Inflammatory macrophage (primary cell): ENCODE results near the gene DGKD.

Experiments
- DNase-seq, 2 donors: peaks; one replicate each; pipeline ENCODE4 v3.0.0-alpha.2; 2020 to 2022

Gene DGKD

DNA sequence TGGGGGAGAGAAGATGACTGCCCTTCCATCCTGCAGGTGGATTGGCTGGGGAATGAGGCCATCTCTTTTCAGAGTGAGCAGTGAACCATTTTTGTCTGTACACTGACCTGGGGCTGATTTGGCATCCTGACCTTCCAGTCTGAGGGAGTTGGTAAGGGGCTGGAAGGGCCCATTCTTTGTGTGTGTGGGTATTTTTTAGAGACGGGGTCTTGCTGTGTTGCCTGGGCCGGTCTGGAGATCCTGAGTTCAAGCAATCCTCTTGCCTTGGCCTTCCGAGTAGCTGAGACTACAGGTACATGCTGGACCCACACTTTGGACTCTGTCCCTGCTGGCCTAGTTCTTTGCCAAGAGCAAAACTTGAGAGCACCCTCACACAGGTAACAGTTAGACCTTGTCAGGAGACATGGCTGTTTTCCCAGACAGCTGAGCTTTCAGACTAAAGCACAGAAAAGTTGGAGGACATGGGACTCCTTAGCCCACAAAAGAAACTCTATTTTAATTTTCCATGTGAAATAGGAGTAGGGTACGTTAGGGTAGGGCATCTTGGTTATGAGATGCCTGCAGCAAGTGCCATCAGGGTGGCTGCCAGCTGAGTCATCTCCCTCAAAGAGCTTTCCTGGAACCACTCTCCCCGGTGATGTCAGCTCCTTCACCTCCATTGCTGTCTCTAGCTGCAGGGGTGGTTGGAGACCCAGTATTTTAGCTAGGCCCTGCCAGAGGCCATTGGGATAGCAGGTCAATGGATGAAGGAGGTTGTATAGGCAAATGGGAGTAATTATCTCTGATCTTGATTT, 60.7 kb downstream of the DGKD start:
- no peak for DNase-seq

DNA sequence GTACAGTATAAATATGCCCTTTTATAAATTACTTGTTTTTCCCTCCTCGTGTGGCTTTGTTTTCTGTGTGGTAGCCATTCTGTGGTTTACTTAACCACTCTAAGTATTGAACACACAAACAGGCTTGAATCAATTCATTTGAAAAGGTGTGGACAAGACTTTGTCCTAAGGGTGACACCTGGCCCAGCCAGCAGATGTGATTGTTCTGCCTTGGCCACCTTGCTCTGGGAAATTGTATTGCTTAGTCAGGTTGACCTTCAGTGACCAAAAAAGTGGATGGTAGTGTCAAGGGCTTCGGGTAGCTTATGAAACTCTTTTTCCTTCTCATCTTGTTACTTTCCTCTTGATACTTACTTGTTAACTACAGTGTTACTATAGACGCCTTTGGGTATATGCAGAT, 61.9 kb downstream of the DGKD start:
- DNase-seq: no peak

DNA sequence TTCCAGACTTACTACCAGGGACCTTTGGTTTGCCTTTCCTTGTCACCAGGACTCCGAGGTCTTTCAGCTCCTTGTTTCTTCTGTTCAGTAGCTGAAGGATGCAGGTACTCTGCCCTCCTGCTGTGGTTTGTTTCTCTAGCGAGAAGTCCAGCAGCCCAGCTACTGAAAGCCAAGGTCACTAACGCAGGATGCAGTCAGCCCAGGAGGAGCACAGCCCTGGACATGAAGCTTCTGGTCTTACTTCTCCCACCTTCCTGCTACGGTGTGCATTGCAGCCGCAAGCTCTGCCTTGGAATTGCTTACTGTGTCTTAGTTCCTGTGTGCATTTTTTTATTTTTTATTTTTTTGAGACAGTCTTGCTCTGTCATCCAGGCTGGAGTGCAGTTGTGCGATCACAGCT, 62.4 kb downstream of the DGKD start:
- no peak for DNase-seq

GRCh38 chr2:233417282-233417681, 63.0 kb downstream of the DGKD start:
- no peak for DNase-seq

DNA sequence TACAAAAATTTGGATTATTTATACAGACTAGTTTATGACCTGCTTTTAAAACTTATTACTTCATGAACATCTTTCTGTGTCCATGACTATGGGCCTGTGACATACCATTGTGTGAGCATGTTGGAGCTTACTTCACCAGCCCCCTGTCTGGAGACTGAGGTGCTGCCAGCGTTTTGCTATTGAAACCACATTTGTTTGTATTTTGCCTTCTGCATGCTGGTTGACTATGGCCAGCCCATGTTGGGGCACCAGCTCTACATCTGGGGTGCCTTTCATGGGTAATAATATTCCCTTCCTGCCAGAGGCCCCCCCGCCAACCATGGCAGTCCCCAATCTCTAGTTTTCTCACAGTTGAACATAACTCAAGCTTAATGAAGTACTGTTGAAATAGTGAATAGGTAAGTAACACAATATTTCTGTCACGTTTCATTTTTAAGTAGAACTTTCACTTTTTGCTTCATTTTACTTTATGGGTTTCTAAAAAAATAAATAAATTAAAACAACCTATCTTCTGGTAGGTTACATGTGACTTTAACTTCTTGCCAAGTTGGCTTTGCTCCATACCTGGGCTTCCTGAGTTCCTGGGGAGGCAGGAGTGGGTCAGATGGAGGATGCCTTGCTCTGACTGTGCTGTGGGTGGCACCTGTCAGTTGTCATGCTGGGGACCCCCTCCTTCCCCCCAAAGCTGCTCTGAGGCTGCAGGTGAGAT, 63.9 kb downstream of the DGKD start:
- no peak for DNase-seq

- DNase-seq: no peak
Observed at GRCh38 chr2:233418761-233419546, 64.7 kb downstream of the DGKD start.

DNA sequence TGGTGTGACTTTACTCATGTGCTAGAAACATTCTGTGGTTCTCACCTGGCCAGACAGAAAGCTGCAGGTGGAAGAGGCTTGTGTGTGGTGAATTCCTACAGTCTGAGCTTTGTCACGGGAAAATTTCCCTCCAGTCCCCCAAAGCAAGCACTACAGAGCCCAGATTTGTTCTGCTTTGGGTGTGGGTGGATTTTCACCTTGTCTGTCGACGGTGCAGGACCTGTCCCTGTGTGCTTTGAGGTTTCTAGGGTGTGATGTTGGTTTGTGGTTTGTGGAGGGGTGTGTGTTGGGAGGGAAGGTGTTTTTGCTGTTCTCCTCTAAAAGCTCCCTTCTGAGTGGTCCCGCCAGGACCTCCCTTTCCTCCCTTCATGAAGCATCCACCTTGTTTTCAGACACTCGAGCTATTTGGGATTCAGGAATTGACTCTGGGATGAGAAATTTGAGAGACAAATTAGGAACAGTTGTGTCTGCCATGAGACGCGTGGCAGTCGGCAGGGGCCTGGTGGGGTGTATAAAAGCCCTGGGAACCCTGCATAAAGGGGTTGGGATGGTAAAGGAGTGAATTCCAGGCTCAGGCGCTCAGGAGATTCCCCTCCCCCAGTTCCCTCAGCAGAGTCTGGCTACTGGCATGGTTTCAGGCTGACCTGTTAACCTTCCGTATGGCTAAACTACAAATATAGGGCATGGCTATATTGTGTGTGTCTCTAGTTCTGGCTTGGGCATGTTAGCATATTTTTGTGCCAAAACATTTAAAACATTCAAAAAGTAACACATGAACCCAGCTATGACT, 65.5 kb downstream of the DGKD start:
- DNase-seq: no peak

GRCh38 chr2:233421091-233421816, 67.0 kb downstream of the DGKD start:
- DNase-seq: no peak

GRCh38 chr2:233422050-233422639, 67.9 kb downstream of the DGKD start:
- DNase-seq: no peak

- DNase-seq: no peak
Observed at GRCh38 chr2:233422649-233423551, 68.6 kb downstream of the DGKD start.

GRCh38 chr2:233423552-233423860, 69.2 kb downstream of the DGKD start:
- DNase-seq: no peak

DNA sequence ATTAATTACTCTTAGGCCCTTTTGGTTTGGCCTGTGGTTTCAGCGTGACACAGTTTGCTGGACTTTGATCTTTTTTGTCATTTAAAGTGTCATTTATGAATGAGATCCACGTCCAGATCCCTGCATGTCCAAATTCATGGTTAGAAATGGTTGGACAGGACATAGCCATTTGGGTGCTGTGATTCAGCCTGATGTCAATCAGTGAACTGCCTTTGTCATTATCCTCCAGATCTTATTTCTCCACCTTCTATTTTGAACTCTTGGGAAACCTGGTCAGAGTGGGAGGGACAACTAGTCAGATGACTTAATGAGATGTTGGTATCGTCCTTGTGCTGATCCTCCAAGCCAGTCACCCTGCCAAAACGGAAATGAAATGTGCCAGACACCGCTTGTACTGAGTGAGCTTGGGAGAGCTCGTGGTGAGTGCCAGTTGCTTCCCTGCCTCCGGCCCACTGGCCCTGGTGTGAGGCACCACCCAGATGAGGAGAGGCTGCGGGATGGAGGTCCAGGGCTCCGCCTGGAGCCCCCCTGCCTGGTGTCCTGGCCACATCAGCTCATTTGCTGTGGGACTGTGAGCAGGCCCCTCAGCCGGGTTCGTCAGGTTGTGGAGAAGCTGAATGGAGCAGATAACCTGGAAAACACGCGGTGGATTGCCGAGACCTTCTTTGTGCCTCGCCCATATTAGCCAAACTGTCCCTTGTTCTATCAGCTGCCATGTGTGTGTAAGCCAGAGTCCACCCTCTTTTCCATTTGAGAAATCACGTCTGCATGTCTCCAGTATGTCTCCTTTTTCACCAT, 70.1 kb downstream of the DGKD start:
- no peak for DNase-seq

GRCh38 chr2:233426619-233427342, 72.5 kb downstream of the DGKD start:
- DNase-seq: peak; percentile 59 to 64

DNA sequence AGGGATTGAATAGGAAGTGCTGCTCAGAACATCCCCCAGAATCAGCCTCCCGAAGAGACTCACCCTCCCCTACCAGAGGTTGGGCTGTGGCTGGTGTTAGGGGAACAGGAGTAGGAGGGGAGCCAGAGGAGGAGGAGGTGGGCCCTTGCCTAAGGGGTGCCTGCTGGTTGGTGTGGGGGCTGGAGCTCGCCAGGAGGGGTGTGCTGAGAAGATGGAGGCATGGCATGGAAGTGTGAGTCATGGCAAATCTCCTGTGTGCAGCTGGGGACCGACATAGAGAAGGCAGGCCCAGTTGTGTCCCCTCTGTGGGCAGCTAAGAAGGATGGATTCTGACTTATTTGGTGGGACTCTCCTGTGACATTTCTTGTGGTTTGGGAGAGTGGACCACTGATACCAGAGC, 73.7 kb downstream of the DGKD start:
- no peak for DNase-seq

DNA sequence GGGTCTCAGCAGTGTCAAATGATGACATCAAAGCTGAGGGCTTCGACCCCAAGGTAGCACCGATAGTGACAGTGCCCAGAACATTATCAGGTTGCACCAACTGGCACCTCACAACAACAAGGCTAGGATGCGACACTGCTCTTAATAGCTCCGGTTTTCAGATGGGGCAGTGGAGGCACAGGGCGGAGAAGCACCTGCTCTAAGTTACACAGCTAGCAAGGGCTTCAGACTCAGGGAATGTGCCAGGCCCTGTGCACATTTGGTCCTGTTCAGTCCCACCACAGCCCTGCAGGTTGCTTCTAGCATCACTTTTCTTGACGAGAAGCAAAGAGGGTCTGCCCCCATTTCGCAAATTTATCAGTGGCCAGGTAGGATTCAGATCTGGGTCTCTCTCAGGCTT, 74.1 kb downstream of the DGKD start:
- no peak for DNase-seq

- DNase-seq: no peak
Observed at GRCh38 chr2:233429175-233429897, 75.0 kb downstream of the DGKD start.

- DNase-seq: no peak
Observed at GRCh38 chr2:233430081-233430480, 75.8 kb downstream of the DGKD start.

- no peak for DNase-seq
Observed at GRCh38 chr2:233430651-233431050, 76.4 kb downstream of the DGKD start.
